ENCODE measurements around the gene ZNF266. TPM values are rescaled to one million over a fixed set of nuclear protein-coding genes. Genes with fewer than 3 reads are reported as not detected.

ZNF266 gene
- polyA plus RNA-seq, 3 donors: 5.1 to 33.3 (median 8.5) TPM

- H3K36me3 Mint-ChIP-seq: no peaks in the 10 kb centered on the region
- intact Hi-C loops (cut with micrococcal nuclease): no loop called here
Measured at GRCh38 chr19:9474975-9475374, 39.6 kb upstream of the ZNF266 start.

GRCh38 chr19:9467161-9467560, 31.8 kb upstream of the ZNF266 start:
- Mint-ChIP-seq H3K27me3 (ENCODE audit: low read depth in 3 of 3) (peaks cover 0 to 2% (median 1%) of the 10 kb centered on the region in 3 donors), H3K4me1 (no peaks in the 10 kb centered on the region), H3K36me3 (no peaks in the 10 kb centered on the region), H3K9me3 (peaks cover 21 to 79% (median 66%) of the 10 kb centered on the region in 7 donors), H3K4me3 (no peak overlapping the region), H3K27ac (no peak overlapping the region)
- no peak for TF ChIP-seq CTCF (IDR thresholded peaks at IDR 0.05)
- no peak overlapping the region for H3K4me3 ChIP-seq (replicated peaks in 1 of 3; ENCODE audit: low read depth in 2 of 3, low read length in 3 of 3)
- H3K4me1 ChIP-seq (ENCODE audit: control insufficient read depth in 1 of 2, insufficient read depth in 2 of 2, low read length in 2 of 2): no peaks in the 10 kb centered on the region
- H3K27ac ChIP-seq (ENCODE audit: low read depth in 1 of 2, low read length in 2 of 2): no peak overlapping the region
- no peaks in the 10 kb centered on the region for H3K36me3 ChIP-seq (replicated peaks in 1 of 2; ENCODE audit: control insufficient read depth in 1 of 2, insufficient read depth in 2 of 2, low read length in 2 of 2)
- H3K9me3 ChIP-seq (replicated peaks in 1 of 2; ENCODE audit: control insufficient read depth in 1 of 2, insufficient read depth in 1 of 2, low read length in 2 of 2): peaks cover 46 to 82% of the 10 kb centered on the region in 2 donors
- H3K4me2 ChIP-seq (replicated peaks; ENCODE audit: extremely low read depth, low read length, poor library complexity, severe bottlenecking): no peak overlapping the region
- H2AFZ ChIP-seq (ENCODE audit: insufficient read depth, low read depth, low read length, poor library complexity, severe bottlenecking): no peak overlapping the region
- H4K20me1 ChIP-seq (ENCODE audit: insufficient read depth, low read length): no peaks in the 10 kb centered on the region
- no peak for DNase-seq
- no peak overlapping the region for H3K9ac ChIP-seq (ENCODE audit: insufficient read depth, low read length, poor library complexity, severe bottlenecking)
- intact Hi-C loops (cut with micrococcal nuclease): no loop called here
- H3K27me3 ChIP-seq (ENCODE audit: control insufficient read depth in 2 of 2, insufficient read depth in 2 of 2, low read length in 2 of 2): no peaks in the 10 kb centered on the region
- no peaks in the 10 kb centered on the region for H3K79me2 ChIP-seq (ENCODE audit: insufficient read depth, low read length)
- WGBS (ENCODE audit: insufficient coverage): no CpG with 5 or more reads among the region's 7 CpGs

More at GRCh38 chr19:9474975-9475374, 39.6 kb upstream of the ZNF266 start:
- Histone ChIP-seq H2AFZ (ENCODE audit: insufficient read depth, low read depth, low read length, poor library complexity, severe bottlenecking) (no peak overlapping the region), H3K9me3 (replicated peaks in 1 of 2; ENCODE audit: control insufficient read depth in 1 of 2, insufficient read depth in 1 of 2, low read length in 2 of 2) (peaks cover 37 to 70% of the 10 kb centered on the region in 2 donors), H4K20me1 (ENCODE audit: insufficient read depth, low read length) (no peaks in the 10 kb centered on the region), H3K4me1 (ENCODE audit: control insufficient read depth in 1 of 2, insufficient read depth in 2 of 2, low read length in 2 of 2) (no peaks in the 10 kb centered on the region), H3K27me3 (ENCODE audit: control insufficient read depth in 2 of 2, insufficient read depth in 2 of 2, low read length in 2 of 2) (no peaks in the 10 kb centered on the region), H3K4me2 (replicated peaks; ENCODE audit: extremely low read depth, low read length, poor library complexity, severe bottlenecking) (no peak overlapping the region), H3K27ac (ENCODE audit: low read depth in 1 of 2, low read length in 2 of 2) (no peak overlapping the region), H3K4me3 (replicated peaks in 1 of 3; ENCODE audit: low read depth in 2 of 3, low read length in 3 of 3) (no peak overlapping the region), H3K36me3 (replicated peaks in 1 of 2; ENCODE audit: control insufficient read depth in 1 of 2, insufficient read depth in 2 of 2, low read length in 2 of 2) (no peaks in the 10 kb centered on the region), H3K79me2 (ENCODE audit: insufficient read depth, low read length) (no peaks in the 10 kb centered on the region), H3K9ac (ENCODE audit: insufficient read depth, low read length, poor library complexity, severe bottlenecking) (no peak overlapping the region)
- H3K4me3 Mint-ChIP-seq: no peak overlapping the region
- no peak overlapping the region for H3K27ac Mint-ChIP-seq
- no peaks in the 10 kb centered on the region for H3K4me1 Mint-ChIP-seq
- no peak for DNase-seq
- TF ChIP-seq CTCF (IDR thresholded peaks at IDR 0.05): no peak
- peaks cover 29 to 77% (median 60%) of the 10 kb centered on the region in 7 donors for H3K9me3 Mint-ChIP-seq
- peaks cover 0 to 2% (median 0%) of the 10 kb centered on the region in 3 donors for H3K27me3 Mint-ChIP-seq (ENCODE audit: low read depth in 3 of 3)

Measured in CD14-positive monocyte (primary cell).